ENCODE measurements around the gene TM4SF4.

TM4SF4 gene

DNA sequence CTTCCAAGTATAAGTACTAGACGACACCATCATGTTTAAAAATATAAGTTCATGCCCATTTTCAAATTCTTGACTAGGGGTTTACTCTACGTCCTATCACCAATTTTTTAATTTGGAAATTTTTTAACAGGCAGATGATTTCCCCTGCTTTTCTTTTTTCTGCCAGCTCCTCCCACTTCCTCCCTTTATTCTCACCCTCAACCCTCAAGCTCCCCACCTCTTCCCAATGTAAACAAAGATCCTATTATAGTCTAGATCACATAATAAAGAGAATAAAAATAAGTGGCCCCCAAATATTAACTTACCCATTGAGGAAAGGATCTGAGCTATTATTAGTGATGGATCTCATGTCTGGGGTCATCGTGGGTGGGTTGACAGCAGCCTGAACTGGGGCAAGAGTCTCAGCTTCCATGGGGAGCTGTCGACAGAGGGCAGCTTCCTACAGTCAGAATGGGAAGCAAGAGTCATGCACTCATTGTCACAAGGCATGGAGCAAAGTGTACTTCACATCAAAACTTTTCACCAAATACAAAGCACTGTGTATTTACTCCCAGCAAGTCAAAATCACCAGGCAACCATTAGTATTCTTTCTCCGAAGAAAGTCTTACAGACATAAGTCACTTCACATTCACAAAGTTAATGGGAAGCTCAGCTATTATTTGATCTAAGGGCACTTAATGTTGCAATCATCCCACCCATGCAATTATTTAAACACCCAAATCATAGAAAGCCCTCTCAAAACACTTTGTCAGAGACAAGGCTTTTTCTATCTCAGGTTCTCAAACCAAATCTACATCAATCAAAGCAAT, 53.2 kb downstream of the TM4SF4 start:
- no peak overlapping the region for H3K9ac ChIP-seq (ENCODE audit: low read depth, low read length)
- H3K36me3 ChIP-seq (ENCODE audit: insufficient read depth, low read length), result no peaks in the 10 kb centered on the region
- no peaks in the 10 kb centered on the region for H3K9me3 ChIP-seq (ENCODE audit: control insufficient read depth, insufficient read depth, low read length)
- H3K4me1 ChIP-seq (ENCODE audit: insufficient read depth, low read length), result peaks cover 5% of the 10 kb centered on the region; the same call in 1 of the 2 replicates

- H3K9ac ChIP-seq (ENCODE audit: low read depth, low read length), result no peak overlapping the region
These were observed 53.8 kb downstream of the TM4SF4 start for GRCh38 chr3:149528340-149528650.

GRCh38 chr3:149529099-149529498, 54.6 kb downstream of the TM4SF4 start:
- Histone ChIP-seq H3K9me3 (ENCODE audit: control insufficient read depth, insufficient read depth, low read length) (no peaks in the 10 kb centered on the region), H3K4me1 (ENCODE audit: insufficient read depth, low read length) (peaks cover 5% of the 10 kb centered on the region; the same call in 1 of the 2 replicates), H3K36me3 (ENCODE audit: insufficient read depth, low read length) (no peaks in the 10 kb centered on the region)

More at GRCh38 chr3:149528340-149528650, 53.8 kb downstream of the TM4SF4 start:
- Histone ChIP-seq H3K4me1 (ENCODE audit: insufficient read depth, low read length) (peaks cover 5% of the 10 kb centered on the region; the same call in 1 of the 2 replicates), H3K36me3 (ENCODE audit: insufficient read depth, low read length) (no peaks in the 10 kb centered on the region), H3K9me3 (ENCODE audit: control insufficient read depth, insufficient read depth, low read length) (no peaks in the 10 kb centered on the region)

DNA sequence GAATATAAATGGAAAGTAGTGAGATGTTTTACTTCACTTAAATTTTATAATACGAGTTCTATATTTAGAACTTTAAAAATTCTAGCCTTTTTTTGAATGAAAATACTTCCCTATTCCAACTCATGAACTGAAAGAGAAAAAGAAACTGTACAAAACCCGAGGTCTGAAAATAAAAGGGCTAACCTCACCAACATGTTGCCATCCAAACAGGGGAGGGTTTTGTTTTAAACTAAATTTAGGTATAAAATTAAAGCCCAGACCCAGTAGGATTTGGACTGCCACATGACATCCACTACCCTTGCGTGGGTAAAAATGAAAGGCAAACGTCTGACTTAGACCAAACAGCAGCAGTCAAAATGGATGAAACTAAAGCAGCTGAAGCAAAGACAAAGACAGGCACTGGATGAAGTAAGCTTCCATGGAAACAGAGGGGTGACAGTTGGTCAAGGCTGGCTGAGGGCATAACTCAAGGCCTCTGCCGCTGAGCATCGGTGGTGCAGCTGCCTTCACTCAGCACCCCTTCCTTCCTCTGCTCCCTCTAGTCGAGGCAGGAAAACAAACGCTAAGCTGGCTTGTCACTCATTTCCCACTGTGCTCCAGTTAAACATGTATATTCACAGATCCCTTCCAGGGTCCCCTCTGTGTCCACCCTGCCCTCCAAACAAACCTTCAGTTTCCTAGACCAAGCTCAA, 58.1 kb downstream of the TM4SF4 start:
- Histone ChIP-seq H3K4me1 (ENCODE audit: insufficient read depth, low read length) (peaks cover 27% of the 10 kb centered on the region), H3K9me3 (ENCODE audit: control insufficient read depth, insufficient read depth, low read length) (no peaks in the 10 kb centered on the region), H3K9ac (ENCODE audit: low read depth, low read length) (no peak overlapping the region), H3K36me3 (ENCODE audit: insufficient read depth, low read length) (0 out of 2 replicates have a peak, but pooled peaks cover 3% of the 10 kb centered on the region)

More at GRCh38 chr3:149529099-149529498, 54.6 kb downstream of the TM4SF4 start:
- no peak overlapping the region for H3K9ac ChIP-seq (ENCODE audit: low read depth, low read length)

GRCh38 chr3:149534082-149534481, 59.6 kb downstream of the TM4SF4 start:
- H3K4me1 ChIP-seq (ENCODE audit: insufficient read depth, low read length), result peaks cover 22% of the 10 kb centered on the region
- no peak overlapping the region for H3K9ac ChIP-seq (ENCODE audit: low read depth, low read length)
- H3K36me3 ChIP-seq (ENCODE audit: insufficient read depth, low read length), result 0 out of 2 replicates have a peak, but pooled peaks cover 3% of the 10 kb centered on the region

DNA sequence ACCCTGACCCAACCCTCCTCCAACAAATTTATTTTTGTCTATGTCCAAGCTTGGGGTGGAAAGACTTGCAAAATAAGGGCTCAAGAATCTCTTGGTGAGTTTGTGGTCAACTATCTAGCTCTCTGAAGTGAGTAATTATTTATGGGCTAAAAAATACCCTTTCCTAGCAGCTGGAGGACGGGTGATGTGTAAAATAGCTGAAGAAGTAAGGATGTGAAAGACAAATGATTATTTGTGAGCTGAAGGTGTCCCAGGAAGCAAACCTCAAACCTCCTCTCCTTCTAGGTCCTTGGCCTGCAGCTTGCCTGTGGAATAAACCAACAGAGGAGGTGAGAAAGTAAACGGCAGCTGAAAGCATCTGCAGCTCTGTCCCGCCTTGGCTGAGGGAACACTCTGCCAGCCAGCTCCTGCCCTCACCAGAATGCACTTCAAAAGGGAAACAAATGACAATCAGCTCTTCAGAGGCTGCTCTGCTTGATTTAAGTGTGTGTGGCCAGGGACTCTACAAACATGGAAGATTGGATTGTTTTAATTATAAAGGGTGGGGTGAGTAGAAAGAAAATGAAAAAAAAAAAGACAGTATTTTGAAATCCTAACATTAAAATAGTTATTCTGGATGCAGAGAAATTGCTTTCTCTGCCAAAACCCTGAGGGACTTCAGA, 60.3 kb downstream of the TM4SF4 start:
- peaks cover 22% of the 10 kb centered on the region for H3K4me1 ChIP-seq (ENCODE audit: insufficient read depth, low read length)
- H3K9ac ChIP-seq (ENCODE audit: low read depth, low read length), result no peak overlapping the region
- H3K9me3 ChIP-seq (ENCODE audit: control insufficient read depth, insufficient read depth, low read length), result no peaks in the 10 kb centered on the region
- 0 out of 2 replicates have a peak, but pooled peaks cover 3% of the 10 kb centered on the region for H3K36me3 ChIP-seq (ENCODE audit: insufficient read depth, low read length)

More at GRCh38 chr3:149534082-149534481, 59.6 kb downstream of the TM4SF4 start:
- H3K9me3 ChIP-seq (ENCODE audit: control insufficient read depth, insufficient read depth, low read length), result no peaks in the 10 kb centered on the region

DNA sequence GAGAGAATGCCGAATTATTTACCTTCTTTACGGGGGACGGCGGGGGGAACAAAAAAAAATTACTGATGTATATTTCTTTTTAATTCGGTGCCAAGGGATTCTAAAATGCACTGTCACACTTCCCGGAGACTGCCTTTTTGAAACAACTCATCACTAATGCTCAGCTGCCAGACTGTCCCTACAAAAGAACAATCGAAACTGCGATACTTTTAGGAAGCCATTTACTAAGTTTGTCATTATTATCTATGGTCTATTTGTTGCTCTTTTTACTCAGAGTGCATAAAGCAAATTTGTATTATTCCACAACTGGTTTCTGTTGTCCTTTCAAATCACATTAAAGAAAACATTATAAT, 60.8 kb downstream of the TM4SF4 start:
- H3K36me3 ChIP-seq (ENCODE audit: insufficient read depth, low read length), result 0 out of 2 replicates have a peak, but pooled peaks cover 3% of the 10 kb centered on the region
- peaks cover 22% of the 10 kb centered on the region for H3K4me1 ChIP-seq (ENCODE audit: insufficient read depth, low read length)
- no peak overlapping the region for H3K9ac ChIP-seq (ENCODE audit: low read depth, low read length)

GRCh38 chr3:149536429-149536828, 61.9 kb downstream of the TM4SF4 start:
- peaks cover 22% of the 10 kb centered on the region for H3K4me1 ChIP-seq (ENCODE audit: insufficient read depth, low read length)
- 0 out of 2 replicates have a peak, but pooled peaks cover 3% of the 10 kb centered on the region for H3K36me3 ChIP-seq (ENCODE audit: insufficient read depth, low read length)
- H3K9me3 ChIP-seq (ENCODE audit: control insufficient read depth, insufficient read depth, low read length), result no peaks in the 10 kb centered on the region
- no peak overlapping the region for H3K9ac ChIP-seq (ENCODE audit: low read depth, low read length)

More for the DNA sequence above, 60.8 kb downstream of the TM4SF4 start:
- no peaks in the 10 kb centered on the region for H3K9me3 ChIP-seq (ENCODE audit: control insufficient read depth, insufficient read depth, low read length)

GRCh38 chr3:149538371-149538770, 63.9 kb downstream of the TM4SF4 start:
- no peaks in the 10 kb centered on the region for H3K9me3 ChIP-seq (ENCODE audit: control insufficient read depth, insufficient read depth, low read length)
- H3K4me1 ChIP-seq (ENCODE audit: insufficient read depth, low read length), result peaks cover 29% of the 10 kb centered on the region
- no peak overlapping the region for H3K9ac ChIP-seq (ENCODE audit: low read depth, low read length)
- H3K36me3 ChIP-seq (ENCODE audit: insufficient read depth, low read length), result 0 out of 2 replicates have a peak, but pooled peaks cover 3% of the 10 kb centered on the region

- peaks cover 16% of the 10 kb centered on the region for H3K4me1 ChIP-seq (ENCODE audit: insufficient read depth, low read length)
- H3K36me3 ChIP-seq (ENCODE audit: insufficient read depth, low read length), result no peaks in the 10 kb centered on the region
- H3K9me3 ChIP-seq (ENCODE audit: control insufficient read depth, insufficient read depth, low read length), result no peaks in the 10 kb centered on the region
- no peak overlapping the region for H3K9ac ChIP-seq (ENCODE audit: low read depth, low read length)
These were observed 66.6 kb downstream of the TM4SF4 start for GRCh38 chr3:149541091-149541491.

GRCh38 chr3:149542375-149543312, 68.1 kb downstream of the TM4SF4 start:
- Histone ChIP-seq H3K36me3 (ENCODE audit: insufficient read depth, low read length) (no peaks in the 10 kb centered on the region), H3K4me1 (ENCODE audit: insufficient read depth, low read length) (peaks cover 7% of the 10 kb centered on the region), H3K9me3 (ENCODE audit: control insufficient read depth, insufficient read depth, low read length) (no peaks in the 10 kb centered on the region), H3K9ac (ENCODE audit: low read depth, low read length) (no peak overlapping the region)

GRCh38 chr3:149545049-149545448, 70.6 kb downstream of the TM4SF4 start:
- Histone ChIP-seq H3K4me1 (ENCODE audit: insufficient read depth, low read length) (peaks cover 15% of the 10 kb centered on the region), H3K9ac (ENCODE audit: low read depth, low read length) (no peak overlapping the region), H3K36me3 (ENCODE audit: insufficient read depth, low read length) (no peaks in the 10 kb centered on the region), H3K9me3 (ENCODE audit: control insufficient read depth, insufficient read depth, low read length) (no peaks in the 10 kb centered on the region)

- no peak overlapping the region for H3K9ac ChIP-seq (ENCODE audit: low read depth, low read length)
- H3K4me1 ChIP-seq (ENCODE audit: insufficient read depth, low read length), result peaks cover 15% of the 10 kb centered on the region
These were observed 72.9 kb downstream of the TM4SF4 start for GRCh38 chr3:149547413-149547812.

More at GRCh38 chr3:149547413-149547812, 72.9 kb downstream of the TM4SF4 start:
- H3K9me3 ChIP-seq (ENCODE audit: control insufficient read depth, insufficient read depth, low read length), result no peaks in the 10 kb centered on the region
- no peaks in the 10 kb centered on the region for H3K36me3 ChIP-seq (ENCODE audit: insufficient read depth, low read length)

All from ES-I3 (cell line).